Measurements from ENCODE around the gene KDM2B.

GRCh38 chr12:121438905-121439304 is 141.9 kb downstream of the KDM2B start:
- no peak for TF ChIP-seq CTCF (IDR thresholded peaks at IDR 0.05)
- TF ChIP-seq POLR2A (IDR thresholded peaks at IDR 0.05) = no peak
